CD4-positive, alpha-beta T cell treated with Interleukin-17A for 1 hour (primary cell): ENCODE results near the gene NEDD4L.
"Not testable (repeated sequence)": the region's sequence is repeated elsewhere in the genome, so short reads cannot be mapped to it uniquely, and the experiment has no call there.

Experiments
- DNase-seq: peaks from one replicate; pipeline ENCODE4 v3.0.0-alpha.2; 2020

Gene NEDD4L

GRCh38 chr18:58043491-58044369 is at the start of gene NEDD4L:
TSS of gene NEDD4L (plus strand) at chr18:58044226. CDS start at chr18:58044661, 435 bp downstream.
- peak; percentile 72 for DNase-seq

- DNase-seq = no peak
Observed at GRCh38 chr18:57995331-57995730, 48.7 kb upstream of the NEDD4L start.

- not testable (repeated sequence) for DNase-seq
Observed at GRCh38 chr18:57996894-57997293, 47.1 kb upstream of the NEDD4L start.

- DNase-seq = no peak
Observed at GRCh38 chr18:57997820-57998219, 46.2 kb upstream of the NEDD4L start.

GRCh38 chr18:57998461-57998860 is 45.6 kb upstream of the NEDD4L start:
- no peak for DNase-seq

- DNase-seq = no peak
Observed at GRCh38 chr18:58004317-58004716, 39.7 kb upstream of the NEDD4L start.

GRCh38 chr18:58005011-58005410 is 39.0 kb upstream of the NEDD4L start:
- DNase-seq = no peak

GRCh38 chr18:58005885-58006523 is 38.0 kb upstream of the NEDD4L start:
- DNase-seq = no peak

- DNase-seq = no peak
Observed at GRCh38 chr18:58009166-58009565, 34.9 kb upstream of the NEDD4L start.

GRCh38 chr18:58010265-58010664 is 33.8 kb upstream of the NEDD4L start:
- no peak for DNase-seq

- no peak for DNase-seq
Observed at GRCh38 chr18:58012356-58012755, 31.7 kb upstream of the NEDD4L start.

GRCh38 chr18:58013241-58014211 is 30.5 kb upstream of the NEDD4L start:
- DNase-seq = no peak

- no peak for DNase-seq
Observed at GRCh38 chr18:58015065-58015780, 28.8 kb upstream of the NEDD4L start.

- no peak for DNase-seq
Observed at GRCh38 chr18:58017267-58017666, 26.8 kb upstream of the NEDD4L start.

GRCh38 chr18:58020567-58021107 is 23.4 kb upstream of the NEDD4L start:
- DNase-seq = no peak

- DNase-seq = no peak
Observed at GRCh38 chr18:58021504-58021903, 22.5 kb upstream of the NEDD4L start.

GRCh38 chr18:58023108-58023507 is 20.9 kb upstream of the NEDD4L start:
- no peak for DNase-seq

- DNase-seq = no peak
Observed at GRCh38 chr18:58024139-58024538, 19.9 kb upstream of the NEDD4L start.

GRCh38 chr18:58025205-58025604 is 18.8 kb upstream of the NEDD4L start:
- DNase-seq = no peak

- no peak for DNase-seq
Observed at GRCh38 chr18:58025733-58026132, 18.3 kb upstream of the NEDD4L start.

- DNase-seq = no peak
Observed at GRCh38 chr18:58026395-58026794, 17.6 kb upstream of the NEDD4L start.

GRCh38 chr18:58026857-58027256 is 17.2 kb upstream of the NEDD4L start:
- DNase-seq = no peak
